Chondrocyte (in vitro differentiated cells): ENCODE results near the gene SKOR1. TPM values are rescaled to one million over a fixed set of nuclear protein-coding genes. Genes with fewer than 3 reads are reported as not detected.

Experiments
- DNase-seq: peaks from one replicate; pipeline ENCODE4 v3.0.0; 2021; ENCODE audit warnings: mixed read lengths, low spot score
- H3K27ac Mint-ChIP-seq: one replicate; pipeline ENCODE4 v1.8.0; 2021; ENCODE audit warnings: mild to moderate bottlenecking, moderate library complexity, mixed read lengths; ENCODE audit not compliant: unreplicated experiment
- H3K27me3 Mint-ChIP-seq: 2 replicates; pipeline ENCODE4 v1.8.0; 2021; ENCODE audit warnings: low read depth, mixed read lengths
- H3K36me3 Mint-ChIP-seq: 2 replicates; pipeline ENCODE4 v1.8.0; 2021; ENCODE audit warnings: low read depth, mixed read lengths
- H3K4me1 Mint-ChIP-seq: 2 replicates; pipeline ENCODE4 v1.8.0; 2021; ENCODE audit warnings: low read depth, mild to moderate bottlenecking, mixed read lengths
- H3K4me3 Mint-ChIP-seq: one replicate; pipeline ENCODE4 v1.8.0; 2021; ENCODE audit warnings: mild to moderate bottlenecking, moderate library complexity, mixed read lengths; ENCODE audit not compliant: unreplicated experiment
- H3K9me3 Mint-ChIP-seq: 2 replicates; pipeline ENCODE4 v1.8.0; 2021; ENCODE audit warnings: low read depth, mixed read lengths
- total RNA-seq: library from RNA; stranded (reverse); gene quantifications from 3 replicates; pipeline ENCODE4 v1.2.1, GENCODE V29; 2021
- TF ChIP-seq, protein P1 (sequence below): fragments of 200-600 bp; sonication (generic); IDR thresholded peaks from 2 replicates; pipeline ENCODE4 v1.5.0; 2021; ENCODE audit warnings: antibody characterized with exemption, mild to moderate bottlenecking, moderate library complexity

Gene SKOR1
- total RNA-seq, 1 donor from 2014 or later, result 0.22 TPM

- H3K27ac Mint-ChIP-seq, result no peak overlapping the region
- no peak for DNase-seq
- TF ChIP-seq, protein P1, sequence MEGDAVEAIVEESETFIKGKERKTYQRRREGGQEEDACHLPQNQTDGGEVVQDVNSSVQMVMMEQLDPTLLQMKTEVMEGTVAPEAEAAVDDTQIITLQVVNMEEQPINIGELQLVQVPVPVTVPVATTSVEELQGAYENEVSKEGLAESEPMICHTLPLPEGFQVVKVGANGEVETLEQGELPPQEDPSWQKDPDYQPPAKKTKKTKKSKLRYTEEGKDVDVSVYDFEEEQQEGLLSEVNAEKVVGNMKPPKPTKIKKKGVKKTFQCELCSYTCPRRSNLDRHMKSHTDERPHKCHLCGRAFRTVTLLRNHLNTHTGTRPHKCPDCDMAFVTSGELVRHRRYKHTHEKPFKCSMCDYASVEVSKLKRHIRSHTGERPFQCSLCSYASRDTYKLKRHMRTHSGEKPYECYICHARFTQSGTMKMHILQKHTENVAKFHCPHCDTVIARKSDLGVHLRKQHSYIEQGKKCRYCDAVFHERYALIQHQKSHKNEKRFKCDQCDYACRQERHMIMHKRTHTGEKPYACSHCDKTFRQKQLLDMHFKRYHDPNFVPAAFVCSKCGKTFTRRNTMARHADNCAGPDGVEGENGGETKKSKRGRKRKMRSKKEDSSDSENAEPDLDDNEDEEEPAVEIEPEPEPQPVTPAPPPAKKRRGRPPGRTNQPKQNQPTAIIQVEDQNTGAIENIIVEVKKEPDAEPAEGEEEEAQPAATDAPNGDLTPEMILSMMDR, result no peak
- no peaks in the 10 kb centered on the region for H3K27me3 Mint-ChIP-seq
- no peak overlapping the region for H3K4me3 Mint-ChIP-seq
- no peaks in the 10 kb centered on the region for H3K4me1 Mint-ChIP-seq
- no peaks in the 10 kb centered on the region for H3K9me3 Mint-ChIP-seq
- H3K36me3 Mint-ChIP-seq, result peaks cover 9% of the 10 kb centered on the region
Measured at GRCh38 chr15:67783303-67783702, 42.0 kb upstream of the SKOR1 start.

DNA sequence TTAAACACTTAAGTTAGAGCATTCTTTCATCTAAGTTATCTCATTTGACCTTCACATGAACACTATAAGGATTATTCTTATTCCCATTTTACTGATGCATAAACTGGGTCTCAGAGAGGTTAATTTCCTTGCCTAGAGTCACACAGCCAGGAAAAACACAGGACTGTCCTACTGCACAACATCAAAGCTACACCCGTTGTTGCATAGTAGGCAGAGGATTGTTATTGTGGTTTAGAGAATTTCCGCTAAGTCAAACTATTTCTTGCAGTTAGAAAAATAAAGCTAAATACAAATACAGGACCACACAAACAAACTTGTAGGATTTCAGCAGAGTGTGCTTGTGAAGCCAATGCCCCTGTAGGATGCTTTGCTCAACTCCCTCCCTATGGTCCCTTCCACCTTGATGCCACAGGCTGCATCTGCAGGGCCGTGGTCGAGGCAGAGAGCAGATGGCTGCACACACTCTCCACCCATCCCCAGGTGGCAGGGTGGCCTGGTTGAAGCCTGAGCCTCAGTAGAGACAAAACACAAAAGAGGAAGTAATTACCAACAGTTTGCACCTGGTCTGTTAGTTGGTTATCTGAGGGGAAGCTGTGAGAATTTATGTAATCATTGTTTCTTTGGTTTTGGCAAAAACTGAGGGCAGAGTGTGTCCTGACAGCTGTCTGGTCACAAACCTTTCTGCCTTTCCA, 41.1 kb upstream of the SKOR1 start:
- no peaks in the 10 kb centered on the region for H3K9me3 Mint-ChIP-seq
- H3K27ac Mint-ChIP-seq, result no peak overlapping the region
- H3K27me3 Mint-ChIP-seq, result no peaks in the 10 kb centered on the region
- H3K4me3 Mint-ChIP-seq, result no peak overlapping the region
- H3K4me1 Mint-ChIP-seq, result no peaks in the 10 kb centered on the region
- DNase-seq, result no peak
- TF ChIP-seq, protein P1, result no peak
- peaks cover 9% of the 10 kb centered on the region for H3K36me3 Mint-ChIP-seq

DNA sequence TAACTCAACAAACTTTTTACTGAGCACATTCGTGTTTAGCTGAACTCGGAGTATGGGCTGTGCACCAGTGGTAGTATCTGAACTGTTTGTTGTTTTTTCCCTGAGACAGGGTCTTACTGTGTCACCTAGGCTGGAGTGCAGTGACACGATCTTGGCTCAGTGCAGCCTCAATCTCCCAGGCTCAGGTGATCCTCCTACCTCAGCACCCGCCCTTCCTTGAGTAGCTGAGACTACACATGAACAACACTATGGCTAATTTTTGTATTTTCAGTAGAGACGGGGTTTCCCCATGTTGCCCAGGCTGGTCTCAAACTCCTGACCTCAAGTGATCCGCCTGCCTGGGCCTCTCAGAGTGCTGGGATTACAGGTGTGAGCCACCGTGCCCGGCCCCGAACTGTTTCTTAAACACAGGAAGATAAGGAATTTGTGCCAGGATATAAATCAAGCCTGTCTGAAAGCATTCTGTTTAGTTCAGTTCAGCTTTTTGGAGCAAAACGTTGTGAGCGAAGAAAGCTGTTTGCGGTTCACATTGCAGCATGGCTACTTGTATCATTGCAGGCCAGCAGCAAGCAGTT, 40.4 kb upstream of the SKOR1 start:
- TF ChIP-seq, protein P1, result no peak
- no peak overlapping the region for H3K27ac Mint-ChIP-seq
- no peak overlapping the region for H3K4me3 Mint-ChIP-seq
- no peaks in the 10 kb centered on the region for H3K27me3 Mint-ChIP-seq
- no peaks in the 10 kb centered on the region for H3K4me1 Mint-ChIP-seq
- DNase-seq, result no peak
- H3K9me3 Mint-ChIP-seq, result no peaks in the 10 kb centered on the region
- peaks cover 9% of the 10 kb centered on the region for H3K36me3 Mint-ChIP-seq

DNA sequence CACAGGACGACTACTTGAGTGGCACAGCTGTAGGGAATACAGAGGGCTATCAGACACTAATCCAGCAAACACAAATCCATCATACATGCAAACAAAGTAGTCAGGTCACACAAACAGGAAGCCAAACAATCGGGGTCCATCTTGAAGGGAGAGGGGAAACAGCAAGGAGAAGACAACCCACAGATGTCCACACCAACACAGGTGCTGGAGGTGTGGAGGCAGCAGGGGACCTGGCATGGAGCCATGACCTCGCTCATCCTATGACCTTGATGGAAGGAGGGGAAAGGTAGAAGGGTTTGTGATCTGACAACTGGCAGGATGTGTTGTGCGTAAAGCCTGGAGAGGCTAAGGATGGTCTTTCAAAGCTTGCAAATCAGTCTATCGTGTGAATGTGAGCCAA, 39.9 kb upstream of the SKOR1 start:
- Mint-ChIP-seq H3K4me3 (no peak overlapping the region), H3K9me3 (no peaks in the 10 kb centered on the region), H3K4me1 (no peaks in the 10 kb centered on the region), H3K27ac (no peak overlapping the region), H3K36me3 (peaks cover 9% of the 10 kb centered on the region), H3K27me3 (no peaks in the 10 kb centered on the region)
- TF ChIP-seq, protein P1, result no peak
- no peak for DNase-seq

DNA sequence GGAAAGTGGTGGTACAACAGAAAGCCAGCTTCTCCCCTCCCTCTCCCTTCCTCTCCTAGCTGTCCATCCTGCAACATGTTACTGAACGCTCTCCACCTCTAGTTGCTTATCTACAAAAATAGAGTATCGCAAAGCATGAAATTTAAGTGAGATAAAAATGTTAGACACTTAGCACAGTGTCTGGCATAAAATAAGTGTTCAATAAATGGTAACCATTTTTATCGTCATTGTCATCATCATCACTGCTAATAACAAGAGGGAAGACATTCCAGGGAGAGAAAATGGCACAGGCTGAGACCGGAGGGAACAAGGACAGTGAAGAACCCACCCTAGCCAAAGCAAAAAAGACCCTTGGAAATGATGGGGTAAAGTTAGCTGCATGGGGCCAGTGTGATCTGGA, 38.7 kb upstream of the SKOR1 start:
- no peak for DNase-seq
- H3K27ac Mint-ChIP-seq, result no peak overlapping the region
- H3K4me1 Mint-ChIP-seq, result no peaks in the 10 kb centered on the region
- TF ChIP-seq, protein P1, result no peak
- H3K36me3 Mint-ChIP-seq, result peaks cover 7% of the 10 kb centered on the region
- no peak overlapping the region for H3K4me3 Mint-ChIP-seq
- H3K9me3 Mint-ChIP-seq, result no peaks in the 10 kb centered on the region
- H3K27me3 Mint-ChIP-seq, result no peaks in the 10 kb centered on the region
